Ovary (tissue), 3 donors: ENCODE results near the gene CREB3L4.

Experiments used
- POLR2A ChIP-seq: fragments of 450-650 bp; IDR thresholded peaks from one replicate; pipeline ENCODE4 v1.6.1; 2017; ENCODE audit warnings: antibody characterized with exemption, mild to moderate bottlenecking, moderate library complexity
- TF ChIP-seq, protein P1 (sequence below), 3 donors: fragments of 450-650 bp in 2 of 3; fragments of 200-600 bp in 1 of 3; IDR thresholded peaks; one replicate each; pipeline versions ENCODE4 v1.5.1 to v1.8.0; 2016 to 2022; ENCODE audit warnings: antibody characterized with exemption in 3 of 3, mild to moderate bottlenecking in 1 of 3
- donor health status: DM: no; HTN: no; CAD: no.

DNA sequence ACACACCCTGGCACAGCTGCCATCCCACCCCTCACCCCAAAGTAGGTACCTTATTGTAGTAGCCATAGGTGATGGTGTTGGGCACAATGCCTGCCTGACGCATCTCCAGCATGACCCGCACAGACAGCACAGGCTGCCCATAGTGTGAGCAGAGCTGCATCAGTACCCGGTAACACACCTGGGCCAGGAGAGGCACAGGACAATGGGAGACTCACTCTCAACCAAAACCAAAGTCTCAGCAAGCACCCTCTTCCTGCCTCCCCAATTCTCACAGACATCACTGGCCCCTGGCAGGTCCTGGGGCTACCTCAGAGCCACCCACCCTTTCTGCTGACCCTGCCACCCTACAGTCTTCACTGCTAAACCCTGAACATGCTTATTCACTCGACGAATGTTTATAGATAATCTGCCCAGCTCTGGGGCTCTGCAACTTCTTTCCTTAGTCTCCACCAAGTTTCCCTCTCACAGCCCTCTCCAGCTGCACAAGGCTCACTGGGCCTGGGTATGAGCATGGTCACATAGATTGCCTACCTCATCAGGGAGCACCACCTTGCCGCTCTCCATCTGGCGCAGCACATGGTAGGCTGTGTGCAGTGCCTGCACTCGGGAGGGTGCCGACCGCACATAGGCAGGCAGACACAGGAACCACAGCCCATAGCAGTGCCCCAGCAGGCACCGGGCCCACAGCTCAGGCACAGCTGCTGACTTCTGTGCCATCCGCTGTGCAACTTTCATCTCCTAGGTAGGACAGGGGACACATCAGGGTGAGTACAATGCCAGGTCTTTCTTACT, 31.5 kb upstream of the CREB3L4 start:
- TF ChIP-seq, protein P1, sequence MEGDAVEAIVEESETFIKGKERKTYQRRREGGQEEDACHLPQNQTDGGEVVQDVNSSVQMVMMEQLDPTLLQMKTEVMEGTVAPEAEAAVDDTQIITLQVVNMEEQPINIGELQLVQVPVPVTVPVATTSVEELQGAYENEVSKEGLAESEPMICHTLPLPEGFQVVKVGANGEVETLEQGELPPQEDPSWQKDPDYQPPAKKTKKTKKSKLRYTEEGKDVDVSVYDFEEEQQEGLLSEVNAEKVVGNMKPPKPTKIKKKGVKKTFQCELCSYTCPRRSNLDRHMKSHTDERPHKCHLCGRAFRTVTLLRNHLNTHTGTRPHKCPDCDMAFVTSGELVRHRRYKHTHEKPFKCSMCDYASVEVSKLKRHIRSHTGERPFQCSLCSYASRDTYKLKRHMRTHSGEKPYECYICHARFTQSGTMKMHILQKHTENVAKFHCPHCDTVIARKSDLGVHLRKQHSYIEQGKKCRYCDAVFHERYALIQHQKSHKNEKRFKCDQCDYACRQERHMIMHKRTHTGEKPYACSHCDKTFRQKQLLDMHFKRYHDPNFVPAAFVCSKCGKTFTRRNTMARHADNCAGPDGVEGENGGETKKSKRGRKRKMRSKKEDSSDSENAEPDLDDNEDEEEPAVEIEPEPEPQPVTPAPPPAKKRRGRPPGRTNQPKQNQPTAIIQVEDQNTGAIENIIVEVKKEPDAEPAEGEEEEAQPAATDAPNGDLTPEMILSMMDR (IDR thresholded peaks at IDR 0.05) = no peak
- no peak for TF ChIP-seq POLR2A
